ENCODE results near the gene THADA.
"Not testable (repeated sequence)": the region's sequence is repeated elsewhere in the genome, so short reads cannot be mapped to it uniquely, and the experiment has no call there.

THADA gene

DNA sequence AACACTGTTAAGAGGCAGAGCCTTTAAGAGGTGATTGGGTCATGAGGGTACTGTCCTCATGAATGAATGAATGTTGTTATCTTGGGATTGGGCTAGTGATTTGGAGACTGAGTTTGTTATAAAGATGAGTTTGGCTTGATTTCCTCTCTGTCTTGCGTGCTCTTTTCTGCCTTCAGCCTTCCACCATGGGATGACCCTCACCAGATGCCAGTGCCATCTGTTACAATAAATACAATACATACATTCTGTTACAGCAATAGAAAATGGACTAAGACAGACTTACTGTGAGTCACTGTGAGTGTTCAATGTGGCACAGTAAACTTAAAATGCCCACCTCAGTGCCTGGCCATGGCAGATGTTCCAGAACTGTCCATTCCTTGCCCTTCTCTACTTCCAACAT, 274.4 kb downstream of the THADA start:
- DNase-seq, result no peak

DNA sequence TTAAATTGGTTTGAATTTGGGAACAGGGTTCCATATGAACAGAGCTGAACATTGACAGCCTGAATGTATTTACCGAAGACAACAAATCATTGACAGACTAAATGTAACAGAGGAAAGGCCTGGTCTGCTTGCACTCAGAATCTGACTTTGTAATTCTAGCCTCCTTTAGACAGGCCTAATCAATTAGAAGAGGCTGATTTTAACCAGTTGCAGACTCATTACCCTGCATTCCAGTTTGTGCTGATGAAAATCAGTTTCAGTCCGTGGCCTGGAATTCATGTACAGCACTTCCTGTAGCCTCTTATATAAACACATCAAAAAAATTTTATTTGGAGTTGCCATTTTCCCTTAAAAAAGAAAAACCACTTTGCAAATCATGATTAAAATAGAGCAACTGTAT, 276.3 kb downstream of the THADA start:
- DNase-seq, result no peak

DNA sequence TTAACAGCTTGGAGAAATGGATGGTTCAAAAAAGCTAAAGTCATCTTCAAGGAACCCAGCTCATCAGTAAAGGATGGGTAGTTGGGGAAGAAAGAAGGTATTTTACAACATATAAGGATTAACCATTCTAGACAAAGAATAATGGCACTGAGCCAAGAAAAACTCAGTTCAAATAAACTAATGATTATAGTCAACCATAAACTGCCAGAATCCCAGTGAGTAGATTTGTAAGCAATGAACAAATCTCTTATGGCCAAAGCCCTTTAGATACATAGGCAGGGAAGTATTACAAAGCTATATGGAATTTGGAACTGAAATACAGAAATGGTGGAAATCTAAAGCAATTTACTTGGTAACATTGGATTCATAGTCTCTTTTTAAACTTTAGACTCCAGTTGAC, 277.0 kb downstream of the THADA start:
- DNase-seq, result no peak

DNA sequence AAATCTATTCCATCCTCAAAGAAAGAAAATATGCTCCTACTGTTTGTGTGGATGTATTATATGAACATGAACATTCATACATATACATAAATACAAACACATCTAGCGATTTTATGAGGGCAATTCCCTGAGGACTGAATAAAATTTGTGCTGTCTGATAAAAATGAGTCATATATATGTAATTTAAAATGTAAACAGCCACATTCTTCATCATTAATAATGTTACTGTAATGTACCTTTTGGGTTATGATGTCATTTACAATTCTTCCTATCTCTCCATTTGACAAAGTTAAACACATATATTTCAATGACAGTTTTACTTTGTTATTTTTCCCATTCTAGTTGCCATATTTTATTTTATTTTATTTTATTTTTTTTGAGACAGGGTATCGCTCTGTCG, 278.2 kb downstream of the THADA start:
- no peak for DNase-seq

DNA sequence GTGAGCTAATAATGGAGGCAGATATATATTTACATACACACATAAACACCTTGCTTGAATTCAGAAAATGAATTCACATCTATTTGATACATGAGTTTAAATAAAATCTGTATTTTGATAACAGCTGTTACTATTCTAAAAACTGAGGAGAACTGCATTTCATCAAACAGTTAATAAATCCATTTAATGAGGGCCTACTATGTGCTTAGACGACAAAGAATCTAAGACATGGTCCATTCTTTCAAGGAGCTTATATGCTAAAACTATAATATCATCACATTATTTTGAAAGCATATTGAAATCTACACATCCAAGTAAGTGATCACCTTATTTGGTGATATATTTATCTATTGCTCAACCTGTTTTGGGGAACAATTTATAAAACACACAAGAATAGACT, 278.6 kb downstream of the THADA start:
- DNase-seq, result no peak

DNA sequence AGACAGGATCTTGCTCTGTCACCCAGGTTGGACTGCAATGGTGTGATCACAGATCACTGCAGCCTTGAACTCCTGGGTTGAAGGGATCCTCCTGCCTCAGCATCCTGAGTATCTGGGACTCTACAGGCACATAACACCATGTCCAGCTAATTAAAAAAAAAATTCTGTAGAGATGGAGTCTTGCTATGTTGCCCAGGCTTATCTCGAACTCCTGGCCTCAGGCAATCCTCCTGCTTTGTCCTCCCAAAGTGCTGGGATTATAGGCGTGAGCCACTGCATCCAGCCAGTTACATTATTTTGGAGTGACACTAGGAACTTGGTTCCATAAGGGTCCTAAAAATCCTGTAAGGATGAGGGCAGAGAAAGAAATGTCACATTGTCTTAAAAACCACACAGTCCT, 280.4 kb downstream of the THADA start:
- no peak for DNase-seq

DNA sequence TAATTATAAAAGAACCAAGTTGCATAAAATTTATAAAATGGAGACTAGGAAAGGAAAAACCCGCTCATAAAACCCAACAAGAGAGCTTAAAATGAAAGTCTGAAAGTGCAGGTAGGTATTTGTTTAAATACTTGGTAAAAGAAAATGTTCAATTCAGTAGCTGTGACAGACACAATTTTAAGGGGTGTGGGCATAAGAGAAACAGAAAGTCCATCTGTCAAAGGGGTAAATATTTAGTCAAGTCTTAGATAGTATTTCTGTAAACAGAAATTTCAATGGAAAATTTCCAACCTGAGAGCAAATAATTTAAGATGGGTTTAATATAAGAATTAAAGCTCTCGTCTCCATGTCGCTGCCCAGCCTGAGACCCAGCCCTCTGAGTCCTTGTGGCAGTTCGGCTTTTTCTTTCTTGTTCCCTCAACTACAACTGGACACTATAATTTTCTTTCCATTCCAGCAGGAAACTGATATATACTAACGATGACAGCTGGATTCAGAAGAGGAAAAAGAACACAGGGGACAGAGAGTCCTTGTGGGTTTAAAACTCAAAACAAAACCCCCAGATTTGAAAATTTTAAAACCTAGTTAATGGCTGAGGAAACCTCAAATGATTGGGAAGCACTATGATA, 281.4 kb downstream of the THADA start:
- no peak for DNase-seq

DNA sequence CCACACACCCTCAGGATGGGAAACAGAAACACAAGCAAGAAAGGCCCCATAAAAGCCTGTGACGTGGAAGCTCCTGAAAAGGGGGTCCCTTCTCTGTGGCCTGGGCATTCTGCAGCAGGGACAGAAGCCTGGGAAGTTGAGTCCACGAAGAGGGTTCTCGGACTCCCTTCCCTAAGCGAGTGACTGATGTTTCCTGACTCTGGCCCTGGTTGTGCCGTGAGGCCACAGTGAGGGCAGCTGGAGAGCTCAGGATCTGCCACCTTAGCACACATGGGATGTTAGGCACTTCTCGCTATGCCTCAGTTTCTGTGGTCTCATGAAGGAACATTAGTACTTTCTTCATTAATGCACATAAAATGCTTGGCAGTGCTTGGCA, 282.2 kb downstream of the THADA start:
- no peak for DNase-seq

DNA sequence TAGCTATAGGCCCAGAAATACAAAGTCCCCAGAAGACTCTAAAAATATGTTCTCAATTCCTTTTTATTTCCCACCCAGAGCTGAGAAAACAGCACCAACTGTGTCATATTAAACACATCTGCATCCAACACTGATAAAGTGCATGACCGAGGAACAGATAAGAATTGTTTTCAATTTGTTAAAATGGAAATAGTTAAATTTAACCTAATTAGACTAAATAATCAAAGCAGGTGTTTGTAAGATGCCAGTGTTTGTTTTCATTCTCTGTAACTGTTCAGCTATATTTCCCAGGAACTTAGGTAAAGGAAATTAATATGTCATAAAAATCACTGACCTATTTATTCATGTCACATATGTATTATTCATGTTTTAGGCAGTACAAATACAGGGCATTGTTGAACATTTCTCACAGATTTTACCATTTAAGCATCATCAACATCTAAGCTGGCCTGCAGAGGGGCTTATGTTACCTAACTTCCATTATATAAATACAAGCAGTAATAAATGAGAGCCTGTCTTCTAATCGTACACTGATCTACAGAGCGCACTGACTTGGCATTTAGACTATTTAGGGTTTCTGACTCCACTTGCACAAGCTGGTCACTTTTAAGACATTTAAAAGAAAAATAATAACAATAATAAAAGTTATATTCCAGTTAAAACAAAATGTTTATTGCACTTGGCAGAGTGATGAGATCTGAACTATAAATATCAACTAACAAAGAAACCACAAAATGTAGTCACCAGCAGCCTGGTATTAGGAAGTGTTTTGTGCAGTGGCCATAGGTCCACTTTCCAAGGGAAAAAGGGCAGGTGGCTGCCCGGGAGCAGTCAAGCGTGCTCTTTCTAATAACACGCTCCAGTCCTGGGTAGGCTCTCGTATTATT, 282.8 kb downstream of the THADA start:
- no peak for DNase-seq

DNA sequence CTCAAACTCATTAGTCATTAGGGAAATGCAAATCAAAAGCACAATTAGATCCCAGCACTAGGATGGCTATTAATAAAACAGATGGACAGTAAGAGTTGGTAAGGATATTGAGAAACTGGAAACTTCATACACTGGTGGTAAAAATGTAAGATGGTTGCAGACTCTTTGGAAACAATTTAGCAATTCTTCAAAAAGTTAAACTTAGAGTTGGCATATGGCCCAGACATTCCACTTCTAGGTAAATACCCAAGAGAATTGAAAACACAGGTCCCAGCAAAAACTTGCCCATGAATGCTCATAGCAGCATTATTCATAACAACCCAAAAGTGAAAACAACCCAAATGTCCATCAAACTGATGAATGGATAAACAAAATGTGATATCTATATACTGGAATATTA, 284.6 kb downstream of the THADA start:
- DNase-seq, result no peak

DNA sequence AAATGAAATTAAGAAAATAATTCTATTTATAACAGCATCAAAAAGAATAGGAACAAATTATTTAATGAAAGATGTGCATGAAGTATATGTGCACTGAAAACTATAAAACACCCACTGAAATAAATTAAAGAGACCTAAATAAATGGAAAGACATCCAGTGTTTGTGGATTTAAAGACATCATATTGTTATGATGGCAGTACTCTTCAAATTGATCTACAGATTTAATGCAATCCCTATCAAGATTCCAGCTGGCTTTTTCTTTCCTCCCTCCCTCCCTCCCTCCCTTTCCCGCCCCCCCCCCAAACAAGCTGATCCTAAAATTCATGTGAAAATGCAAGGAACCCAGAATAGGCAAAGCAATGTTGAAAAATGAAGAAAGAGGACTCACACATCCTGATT, 285.9 kb downstream of the THADA start:
- DNase-seq, result no peak

DNA sequence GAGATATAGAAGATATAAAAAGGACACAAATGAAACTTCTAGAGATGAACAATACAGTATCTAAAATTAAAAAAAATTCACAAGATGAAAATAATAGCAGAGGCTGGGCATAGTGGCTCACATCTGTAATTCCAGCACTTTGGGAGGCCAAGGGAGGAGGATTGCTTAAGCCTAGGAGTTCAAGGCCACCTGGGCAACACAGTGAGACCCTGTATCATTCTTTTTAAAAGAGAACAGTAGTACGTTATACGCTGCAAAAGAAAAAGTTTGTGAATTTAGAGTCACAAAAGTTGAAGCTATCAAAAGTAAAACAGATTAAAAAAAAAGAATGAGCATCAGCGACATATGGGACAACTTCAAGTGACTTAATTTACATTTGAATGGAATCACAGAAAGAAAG, 287.9 kb downstream of the THADA start:
- no peak for DNase-seq

DNA sequence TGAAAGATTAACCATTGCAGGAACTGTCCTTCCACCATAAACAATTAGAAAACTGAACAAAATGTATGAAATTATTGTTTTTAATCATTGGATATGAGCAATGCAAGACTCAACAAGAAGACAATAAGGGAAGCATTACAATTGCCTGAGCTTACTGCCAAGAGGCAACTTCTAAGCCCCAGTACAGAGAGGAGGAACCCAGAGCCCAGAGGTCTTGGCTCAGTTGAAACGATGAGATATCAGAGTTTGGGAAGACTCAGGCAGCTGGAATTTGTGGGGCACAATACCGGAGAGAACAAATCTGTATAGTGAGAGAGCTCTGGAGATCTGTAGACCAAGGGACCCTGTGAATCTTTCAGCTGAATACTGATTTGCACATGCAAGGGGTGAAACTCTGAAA, 288.8 kb downstream of the THADA start:
- DNase-seq, result no peak

DNA sequence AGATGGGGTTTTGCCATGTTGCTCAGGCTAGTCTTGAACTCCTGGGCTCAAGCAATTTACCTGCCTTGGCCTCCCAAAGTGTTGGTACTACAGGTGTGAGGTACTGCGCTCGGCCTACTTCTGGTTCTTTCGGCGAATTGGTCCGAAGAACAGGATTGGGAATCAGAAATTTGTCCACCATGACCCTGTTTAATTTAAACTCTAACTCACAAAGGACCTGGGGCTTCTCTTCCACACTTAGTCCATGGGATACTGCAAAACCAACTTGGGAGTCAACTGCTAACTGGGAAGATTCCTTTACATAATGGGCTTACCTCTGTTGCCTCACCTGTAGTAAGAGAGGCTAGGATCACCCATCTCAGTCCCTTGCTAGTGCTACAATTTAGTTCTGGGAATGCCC, 289.6 kb downstream of the THADA start:
- DNase-seq, result no peak

DNA sequence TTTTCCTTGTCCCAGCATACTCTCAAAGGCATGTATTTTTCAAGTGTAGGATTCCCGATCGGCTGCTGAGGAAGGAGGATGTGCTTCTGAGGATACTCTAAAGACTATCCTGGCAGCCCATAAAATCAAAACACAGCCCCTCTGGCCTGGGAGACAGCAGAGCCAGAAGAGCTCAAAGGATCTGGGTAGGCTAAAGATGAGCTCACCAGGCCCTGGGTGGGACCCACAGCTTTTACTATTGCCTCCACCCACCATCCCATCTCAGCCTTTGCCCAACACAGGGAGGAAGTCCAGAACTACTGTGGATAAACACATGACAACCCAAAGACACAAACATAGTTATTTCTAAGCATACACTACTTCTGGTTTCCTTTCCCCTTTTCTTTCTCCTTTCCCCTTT, 290.3 kb downstream of the THADA start:
- DNase-seq, result no peak

DNA sequence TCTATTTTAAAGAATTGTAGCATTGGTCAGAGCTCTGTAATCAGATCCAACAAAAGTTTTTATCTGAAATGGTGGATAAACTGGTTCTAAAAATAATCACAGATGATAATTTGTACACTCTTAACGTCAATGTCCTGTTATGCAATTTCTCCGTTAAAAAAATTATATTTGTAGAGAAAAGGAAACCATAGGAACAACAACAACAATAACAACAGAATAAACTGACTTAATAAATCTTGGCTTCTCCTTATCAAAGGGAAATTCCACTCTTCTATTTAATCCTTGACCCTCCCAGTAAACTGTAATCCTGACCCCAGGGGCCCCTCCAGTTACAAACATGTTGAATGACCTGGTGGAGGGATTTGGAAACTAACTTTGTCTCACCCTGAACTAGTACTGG, 290.8 kb downstream of the THADA start:
- no peak for DNase-seq

DNA sequence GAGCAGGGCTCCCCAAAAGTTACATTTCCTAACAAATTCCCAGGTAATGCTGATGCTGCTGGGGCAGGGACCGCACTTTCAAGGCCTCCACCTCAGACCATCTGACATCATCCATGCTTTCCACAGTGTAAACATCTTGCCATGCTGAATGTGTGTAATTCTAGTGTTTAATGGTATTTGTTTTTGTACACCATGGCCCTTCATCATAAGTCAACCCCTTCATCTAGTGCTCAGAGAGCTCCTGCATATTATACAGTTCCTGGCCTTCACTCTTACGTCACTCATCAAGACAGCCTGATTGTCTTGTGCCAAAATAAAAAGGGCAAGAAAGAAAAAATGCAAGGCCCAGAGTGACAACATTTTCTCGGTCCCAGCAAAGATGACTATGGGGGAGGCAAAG, 291.9 kb downstream of the THADA start:
- no peak for DNase-seq

DNA sequence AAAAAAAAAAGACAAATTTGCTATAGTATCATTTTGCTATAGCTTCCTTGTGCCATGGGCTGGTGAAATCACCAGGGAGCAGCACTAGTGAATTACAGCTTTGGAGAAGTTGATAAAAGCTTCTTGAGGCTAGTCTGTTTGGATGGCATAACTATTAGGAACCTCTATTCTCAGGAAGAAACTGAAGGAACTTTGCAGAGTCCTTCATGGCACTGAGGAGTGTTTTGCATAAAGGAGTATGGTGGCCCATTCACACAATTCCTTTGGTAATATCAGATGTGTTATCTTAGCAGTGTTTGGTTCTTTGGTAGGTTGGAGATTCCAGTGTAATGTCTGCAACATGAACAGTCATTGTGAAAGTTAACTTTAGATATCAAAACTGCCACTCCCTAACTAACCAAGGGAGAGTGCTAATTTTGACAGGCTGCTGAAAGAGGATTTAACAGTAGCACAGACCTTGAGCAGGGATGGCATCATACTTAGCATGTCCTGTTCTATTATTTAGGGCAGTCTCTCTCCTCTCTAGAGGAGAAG, 292.8 kb downstream of the THADA start:
- DNase-seq, result no peak

DNA sequence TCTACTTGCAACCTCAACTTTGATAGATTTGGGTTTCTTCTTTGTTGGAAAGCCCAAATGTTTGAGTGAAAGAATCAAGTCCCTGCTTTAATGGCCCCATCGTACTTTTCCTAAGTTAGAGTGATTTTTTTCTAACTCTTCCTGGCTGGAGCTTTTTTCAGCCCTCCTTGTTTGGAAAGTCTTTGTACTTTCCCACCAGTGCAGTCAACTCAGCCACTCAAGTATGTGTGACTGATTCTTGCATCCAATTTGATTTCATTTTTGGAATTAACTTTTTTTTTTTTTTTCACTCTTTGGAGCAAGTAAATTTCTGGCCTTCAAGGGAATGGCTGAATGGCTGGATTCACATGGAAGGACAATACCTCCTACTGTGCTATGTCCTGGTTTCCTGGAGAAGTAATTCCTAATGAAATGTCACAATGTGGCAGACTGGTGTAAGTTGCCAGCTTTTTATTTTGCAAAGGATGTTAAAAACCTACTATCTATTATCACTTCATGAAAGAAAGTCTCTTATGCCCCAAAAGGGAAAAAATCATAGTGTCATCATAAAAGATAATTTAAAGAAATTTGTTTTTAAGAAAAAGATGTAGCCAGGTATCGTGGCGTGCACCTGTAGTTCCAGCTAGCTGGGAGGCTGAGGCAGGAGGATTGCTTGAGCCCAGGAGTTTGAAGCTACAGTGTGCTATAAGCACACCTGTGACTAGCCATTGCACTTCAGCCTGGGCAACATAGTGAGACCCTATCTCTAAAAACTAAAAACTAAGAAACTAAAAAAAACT, 293.5 kb downstream of the THADA start:
- no peak for DNase-seq

DNA sequence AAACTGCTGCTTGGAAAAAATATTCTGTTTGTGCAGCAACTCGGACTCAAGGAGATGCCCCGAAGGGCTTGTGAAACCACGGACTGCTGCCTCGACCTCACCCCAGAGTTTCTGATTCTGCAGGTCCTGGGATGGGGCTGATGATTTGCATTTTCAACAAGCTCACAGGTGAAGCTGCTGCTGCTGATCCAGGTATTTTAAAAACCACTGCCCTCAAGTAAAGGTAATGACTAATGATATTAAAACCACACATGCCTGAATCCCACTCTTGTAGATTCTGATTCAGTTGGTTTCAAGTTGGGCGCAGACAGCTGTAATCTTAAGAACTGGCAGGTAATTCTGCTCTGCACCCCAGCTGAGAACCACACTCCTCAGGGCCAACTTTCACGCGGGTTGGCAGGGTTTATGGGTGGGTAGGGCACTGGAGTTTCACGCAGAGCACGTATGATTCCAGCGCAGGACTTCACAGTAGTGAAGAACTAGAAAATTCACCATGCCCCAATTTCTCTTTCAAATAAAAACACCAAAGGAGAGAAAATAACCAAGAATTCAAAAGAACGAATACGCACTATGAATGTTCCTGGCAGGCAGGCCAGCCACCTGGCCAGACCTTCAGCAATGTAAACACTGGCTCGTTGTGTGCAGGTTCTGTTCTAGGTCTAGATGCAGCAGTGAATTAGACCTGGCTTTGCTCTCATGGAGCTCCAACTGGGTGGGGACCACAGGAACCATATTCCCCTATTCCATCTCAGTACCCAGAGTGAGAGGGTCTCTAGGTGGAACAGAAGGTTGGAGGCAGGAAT, 294.9 kb downstream of the THADA start:
- no peak for DNase-seq

DNA sequence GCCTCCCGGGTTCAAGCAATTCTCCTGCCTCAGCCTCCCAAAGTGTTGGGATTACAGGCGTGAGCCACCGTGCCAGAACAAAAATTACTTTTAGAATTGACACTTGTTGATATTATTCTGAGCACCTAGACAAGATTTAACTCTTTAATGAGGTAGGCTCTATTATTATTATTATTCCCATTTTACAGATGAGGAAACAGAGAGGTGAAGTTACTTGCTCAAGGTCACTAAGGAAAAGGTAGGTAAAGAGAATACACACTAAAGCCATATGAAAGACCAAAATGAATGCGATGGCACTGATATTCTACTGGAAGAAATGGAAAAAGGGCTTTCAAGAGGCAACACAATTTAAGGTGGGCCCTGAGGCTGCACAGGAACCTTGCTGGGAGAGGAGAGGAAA, 295.6 kb downstream of the THADA start:
- DNase-seq, result no peak

DNA sequence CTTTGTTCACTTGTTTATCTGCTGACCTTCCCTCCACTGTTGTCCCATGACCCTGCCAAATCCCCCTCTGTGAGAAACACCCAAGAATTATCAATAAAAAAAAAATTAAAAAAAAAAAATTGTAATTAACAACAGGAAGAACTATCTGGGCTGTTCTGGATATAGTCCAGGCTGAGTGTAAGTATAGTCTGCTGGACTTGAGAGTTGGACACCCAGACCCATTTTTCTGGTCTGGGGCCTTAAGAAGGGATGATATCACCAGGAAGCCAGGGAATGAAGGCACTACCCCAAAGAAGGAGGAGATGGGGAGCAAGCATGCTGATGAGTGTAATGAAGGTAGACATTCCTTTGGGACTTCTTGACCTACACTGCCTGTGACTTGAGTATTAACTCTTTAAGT, 297.3 kb downstream of the THADA start:
- DNase-seq, result no peak

DNA sequence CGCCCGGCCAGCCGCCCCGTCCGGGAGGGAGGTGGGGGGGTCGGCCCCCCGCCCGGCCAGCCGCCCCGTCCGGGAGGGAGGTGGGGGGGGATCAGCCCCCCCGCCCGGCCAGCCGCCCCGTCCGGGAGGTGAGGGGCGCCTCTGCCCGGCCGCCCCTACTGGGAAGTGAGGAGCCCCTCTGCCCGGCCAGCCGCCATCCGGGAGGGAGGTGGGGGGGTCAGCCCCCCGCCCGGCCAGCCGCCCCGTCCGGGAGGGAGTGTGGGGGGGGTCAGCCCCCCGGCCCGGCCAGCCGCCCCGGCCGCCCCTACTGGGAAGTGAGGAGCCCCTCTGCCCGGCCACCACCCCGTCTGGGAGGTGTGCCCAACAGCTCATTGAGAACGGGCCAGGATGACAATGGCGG, 298.1 kb downstream of the THADA start:
- not testable (repeated sequence) for DNase-seq
